GM18499 (cell line): ENCODE measurements around the gene ONECUT3.
"Not testable (repeated sequence)": the region's sequence is repeated elsewhere in the genome, so short reads cannot be mapped to it uniquely, and the experiment has no call there.

ENCODE experiments used
- ATAC-seq: cut with Tn5 transposase; IDR thresholded peaks from one replicate; pipeline ENCODE4 v1.9.1; 2021; ENCODE audit warnings: moderate number of reproducible peaks; ENCODE audit not compliant: insufficient read depth, unreplicated experiment

Gene ONECUT3

DNA sequence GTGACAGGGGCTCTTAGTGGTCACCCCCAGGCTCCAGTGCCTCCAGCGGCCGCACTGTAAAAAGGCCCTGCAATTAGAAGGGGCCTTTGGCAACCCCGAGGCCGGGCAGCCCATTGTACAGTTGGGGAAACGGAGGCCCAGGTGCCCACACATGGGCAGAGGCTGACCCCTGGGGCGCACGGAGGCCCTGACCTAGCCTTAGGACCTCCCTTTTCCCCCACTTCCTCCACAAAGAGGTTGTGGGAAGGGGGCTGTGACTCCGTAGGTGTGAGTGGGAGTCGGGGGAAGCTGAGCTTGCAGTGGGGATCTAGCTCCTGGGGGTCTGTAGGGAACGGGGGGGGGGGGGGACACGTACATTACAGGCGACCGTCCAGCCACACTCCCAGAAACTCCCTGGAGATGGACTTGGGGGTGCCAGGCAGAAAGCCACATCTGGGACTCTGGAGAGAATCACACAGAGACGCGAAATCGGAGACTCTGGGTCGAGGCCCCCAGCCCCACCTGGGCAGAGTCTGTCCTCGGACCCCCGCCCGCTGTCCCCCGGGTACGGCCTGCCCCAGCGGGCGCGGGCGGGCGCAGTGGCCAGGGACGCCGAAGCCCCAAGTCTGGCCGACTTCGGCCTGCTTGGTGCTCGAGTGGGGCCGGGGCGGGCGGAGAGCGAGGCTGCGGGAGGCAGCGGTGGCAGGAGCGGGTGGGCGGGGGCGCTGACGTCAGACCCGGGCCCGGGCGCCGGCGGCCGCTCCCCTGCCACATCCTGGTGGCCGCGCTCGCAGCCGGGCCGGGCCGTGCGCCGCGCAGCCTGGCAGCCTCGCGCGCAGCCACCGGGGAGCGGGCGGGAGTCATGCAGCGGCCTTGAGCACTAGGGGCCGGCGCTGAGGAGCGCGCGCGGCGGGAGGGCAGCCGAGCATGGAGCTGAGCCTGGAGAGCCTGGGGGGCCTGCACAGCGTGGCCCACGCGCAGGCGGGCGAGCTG, at the start of gene ONECUT3:
TSS of gene ONECUT3 (plus strand) at position 750 of the 972 bp plus-strand sequence. CDS start at position 907, 157 bp downstream.
- no peak for ATAC-seq

GRCh38 chr19:1704339-1704738, 49.0 kb upstream of the ONECUT3 start:
- ATAC-seq: no peak

GRCh38 chr19:1705367-1705766, 47.9 kb upstream of the ONECUT3 start:
- no peak for ATAC-seq

GRCh38 chr19:1706646-1707045, 46.7 kb upstream of the ONECUT3 start:
- ATAC-seq: not testable (repeated sequence)

DNA sequence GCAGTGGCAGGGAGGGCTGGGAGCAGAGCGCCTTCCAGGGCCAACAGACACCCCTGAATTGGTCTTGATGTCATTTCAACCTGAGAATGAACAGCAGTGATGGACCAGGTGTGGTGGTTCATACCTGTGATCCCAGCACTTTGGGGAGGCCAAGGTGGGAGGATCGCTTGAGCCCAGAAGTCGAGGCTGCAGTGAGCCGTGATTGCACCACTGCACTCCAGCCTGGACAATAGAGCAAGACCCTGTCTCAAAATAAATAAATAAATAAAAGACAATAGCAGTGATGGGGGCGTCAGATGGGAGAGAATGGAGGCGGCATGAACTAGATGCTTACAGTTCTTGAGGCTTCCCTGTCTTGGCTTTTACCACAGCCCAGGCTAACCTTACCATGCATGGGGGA, 46.1 kb upstream of the ONECUT3 start:
- ATAC-seq: no peak

DNA sequence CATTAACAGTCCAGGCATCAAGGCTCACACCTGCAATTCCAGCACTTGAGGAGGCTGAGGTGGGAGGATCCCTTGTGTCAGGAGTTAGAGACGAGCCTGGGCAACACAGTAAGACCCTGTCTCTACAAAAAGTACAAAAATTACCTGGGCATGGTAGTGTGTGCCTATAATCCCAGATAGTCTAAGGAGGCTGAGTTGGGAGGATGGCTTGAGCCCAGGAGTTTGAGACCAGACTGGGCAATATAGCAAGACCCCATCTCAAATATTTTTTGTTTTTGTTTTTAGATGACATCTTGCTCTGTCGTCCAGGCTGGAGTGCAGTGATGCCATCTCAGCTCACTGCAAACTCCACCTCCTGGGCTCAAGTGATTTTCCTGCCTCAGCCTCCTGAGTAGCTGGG, 40.1 kb upstream of the ONECUT3 start:
- ATAC-seq: no peak

DNA sequence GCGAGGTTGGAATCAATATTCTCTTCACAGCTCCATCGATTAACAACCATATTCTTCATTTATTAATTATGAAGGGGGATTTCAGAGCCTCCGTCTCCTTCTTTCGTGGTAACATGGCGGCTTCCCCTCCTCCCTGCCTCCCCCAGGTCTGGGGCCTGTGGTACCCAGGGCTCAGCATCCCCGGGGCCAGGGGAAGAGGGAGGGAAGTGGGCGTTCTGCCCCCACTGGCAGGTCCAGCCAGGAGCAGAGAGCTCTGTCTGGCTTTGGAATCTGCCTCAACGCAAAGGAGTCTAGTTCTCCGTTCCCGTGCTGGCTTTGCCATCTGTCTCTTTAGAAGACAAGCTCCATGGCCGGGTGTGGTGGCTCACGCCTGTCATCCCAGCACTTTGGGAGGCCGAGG, 37.8 kb upstream of the ONECUT3 start:
- ATAC-seq: no peak

DNA sequence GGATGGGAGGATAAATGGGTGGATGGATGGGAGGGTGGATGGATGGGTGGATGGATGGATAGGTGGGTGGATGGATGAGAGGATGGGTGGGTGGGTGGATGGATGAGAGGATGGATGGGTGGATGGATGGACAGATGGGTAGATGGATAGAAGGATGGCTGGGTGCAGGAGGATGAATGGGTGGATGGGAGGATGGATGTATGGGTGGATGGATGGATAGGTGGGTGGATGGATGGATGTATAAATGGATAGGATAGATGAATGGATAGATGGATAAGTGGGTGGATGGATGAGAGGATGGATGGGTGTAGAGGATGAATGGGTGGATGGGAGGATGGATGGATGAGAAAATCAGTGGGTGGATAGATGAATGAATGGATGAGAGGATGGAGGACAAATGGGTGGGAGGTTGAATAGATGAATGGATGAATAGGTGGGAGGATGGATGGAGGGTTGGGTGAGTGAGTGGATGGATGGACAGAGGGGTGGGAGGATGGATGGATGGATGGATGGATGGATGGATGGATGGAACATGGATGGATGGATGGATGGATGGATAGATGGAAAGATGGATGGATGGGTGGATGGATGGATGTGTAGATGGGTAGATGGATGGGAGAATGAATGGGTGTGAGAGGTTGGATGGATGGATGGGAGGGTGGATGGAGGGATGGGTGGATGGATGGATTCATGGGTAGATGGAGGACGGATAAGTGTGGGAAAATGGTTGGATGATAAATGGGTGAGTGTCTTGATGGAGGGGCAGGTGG, 35.9 kb upstream of the ONECUT3 start:
- no peak for ATAC-seq

- ATAC-seq: no peak
These were observed 35.4 kb upstream of the ONECUT3 start for GRCh38 chr19:1717970-1718264.

DNA sequence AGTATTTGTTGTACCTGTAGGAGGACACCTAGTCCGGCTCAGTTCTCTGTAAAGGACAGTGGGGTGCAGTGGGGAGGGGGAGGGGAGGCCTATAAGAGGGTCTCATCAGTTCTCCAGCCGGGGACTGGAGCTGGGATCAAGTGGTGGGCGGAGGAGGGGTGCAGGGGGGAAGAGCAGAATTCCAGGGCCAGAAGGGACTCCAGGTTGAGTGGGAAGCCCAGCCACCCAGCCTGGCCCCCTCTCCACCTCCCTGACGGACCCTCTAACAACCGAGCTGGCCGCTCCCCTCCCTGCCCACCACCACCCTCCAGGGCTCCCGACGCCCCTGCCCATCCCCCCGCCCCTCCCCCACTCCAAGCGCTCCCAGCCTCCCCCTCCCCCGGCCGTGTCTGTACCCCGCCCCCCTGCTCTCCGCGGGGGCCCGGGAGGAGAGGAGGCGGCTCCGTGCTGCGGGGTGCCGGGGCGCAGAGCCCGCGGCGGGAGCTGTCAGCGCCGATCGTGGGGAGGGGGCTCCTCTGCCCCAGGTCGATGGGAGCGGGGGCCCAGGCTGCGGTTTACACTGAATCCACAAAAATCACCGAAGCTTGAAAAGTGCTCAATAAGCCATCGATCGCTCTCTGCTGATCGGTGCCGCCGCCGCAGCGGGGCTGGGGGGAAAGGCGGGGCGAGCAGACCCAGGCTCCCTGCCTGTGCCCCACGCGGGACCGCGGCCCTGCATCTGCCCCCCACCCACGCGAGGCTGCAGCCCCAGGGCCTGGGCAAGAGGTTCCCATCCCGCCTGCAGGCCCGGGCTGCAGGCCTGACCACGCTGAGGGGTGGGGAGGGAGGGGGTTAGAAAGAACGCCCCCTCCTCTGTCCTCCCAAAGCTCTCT, 34.6 kb upstream of the ONECUT3 start:
- ATAC-seq: no peak

- no peak for ATAC-seq
These were observed 33.8 kb upstream of the ONECUT3 start for GRCh38 chr19:1719519-1719918.

DNA sequence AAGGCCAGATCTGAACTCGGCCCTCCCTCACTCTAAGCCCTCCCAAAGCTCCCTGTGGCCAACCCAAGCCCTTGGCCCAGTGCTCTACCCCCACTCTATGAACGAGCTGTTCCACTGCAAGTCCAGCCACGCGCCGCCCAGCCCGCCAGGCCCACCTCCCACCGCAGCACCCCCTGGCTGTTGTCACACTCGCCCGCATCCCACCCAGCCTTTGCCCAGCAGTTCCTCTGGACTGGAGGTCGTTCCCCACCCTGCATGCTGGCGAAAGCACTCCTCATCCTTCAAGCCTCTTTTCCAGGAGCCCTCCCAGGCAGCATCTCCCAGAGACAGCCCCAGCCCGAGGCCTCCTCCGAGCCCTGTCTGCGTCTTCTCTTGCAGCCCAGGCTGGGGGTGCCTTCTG, 33.1 kb upstream of the ONECUT3 start:
- no peak for ATAC-seq

- ATAC-seq: no peak
These were observed 27.9 kb upstream of the ONECUT3 start for GRCh38 chr19:1725100-1726064.

GRCh38 chr19:1728816-1729567, 24.3 kb upstream of the ONECUT3 start:
- ATAC-seq: no peak

GRCh38 chr19:1729568-1729925, 23.8 kb upstream of the ONECUT3 start:
- no peak for ATAC-seq

- ATAC-seq: no peak
These were observed 23.1 kb upstream of the ONECUT3 start for GRCh38 chr19:1730157-1730556.

DNA sequence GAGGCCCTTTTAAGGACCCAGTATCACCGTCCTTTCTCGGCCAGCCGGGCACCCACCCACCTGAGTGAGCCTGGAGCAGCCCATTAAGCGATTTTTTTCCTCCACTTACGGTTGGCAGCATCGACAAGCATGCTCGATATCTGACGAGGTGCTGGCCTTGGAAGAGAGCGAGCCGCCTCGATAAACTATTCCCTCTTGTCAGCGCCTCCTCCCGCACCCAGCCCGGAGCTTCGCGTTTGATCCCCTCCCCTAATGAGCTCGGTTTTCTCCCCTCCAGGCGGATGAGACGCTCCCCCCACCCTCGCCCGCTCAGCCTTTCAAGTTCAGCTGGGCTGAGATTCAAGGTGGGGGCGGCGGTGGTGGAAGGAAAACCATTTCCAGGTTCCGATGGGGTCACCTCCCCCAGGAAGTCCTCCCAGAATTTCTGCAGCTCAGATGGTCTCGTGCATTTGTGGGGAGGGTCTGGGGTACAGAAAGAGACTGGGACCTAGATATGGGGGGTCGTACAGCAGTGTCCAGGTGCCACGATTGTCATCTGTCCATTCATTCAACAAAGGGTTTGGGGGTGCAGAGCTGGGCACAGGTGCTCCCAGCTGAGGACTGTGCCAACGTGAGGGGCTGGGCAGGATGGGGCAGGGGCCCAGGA, 18.9 kb upstream of the ONECUT3 start:
- no peak for ATAC-seq

DNA sequence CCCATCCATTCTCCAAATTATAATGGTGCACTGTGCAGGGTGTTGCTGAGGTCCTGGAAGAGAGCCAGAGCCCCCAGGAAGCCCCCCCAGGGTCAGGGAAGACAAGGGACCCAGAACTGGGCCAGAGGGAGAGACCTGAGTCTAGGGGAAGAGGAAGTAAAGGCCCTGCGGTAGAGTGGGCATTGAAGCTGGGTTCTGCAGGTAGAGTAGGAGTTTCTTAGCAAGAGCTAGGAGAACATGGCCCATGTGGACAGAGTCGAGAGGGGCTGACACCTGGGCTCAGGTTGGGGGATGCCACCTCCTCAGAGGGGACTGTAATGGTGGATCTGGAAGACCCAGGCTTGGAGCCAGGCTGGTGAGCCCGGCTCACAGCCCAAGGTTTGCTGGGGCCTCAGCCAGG, 17.0 kb upstream of the ONECUT3 start:
- ATAC-seq: no peak
